Gastrocnemius medialis (tissue), 4 donors: ENCODE measurements around the gene WFDC12.

ENCODE experiments used
- POLR2A ChIP-seq, 2 donors: fragments of 450-650 bp; IDR thresholded peaks; one replicate each; pipeline ENCODE4 v1.6.1; 2017; ENCODE audit warnings: antibody characterized with exemption in 2 of 2, mild to moderate bottlenecking in 2 of 2, moderate library complexity in 2 of 2
- TF ChIP-seq, protein P1 (sequence below), 5 experiments: fragments of 450-650 bp in 3 of 5; fragments of 200-600 bp in 2 of 5; sonication (generic) in 2 of 5; IDR thresholded peaks in 4 of 5; conservative IDR thresholded peaks in 1 of 5; 1 replicate in 4 of 5; 2 replicates in 1 of 5; pipeline ENCODE4 v1.5.1; 2016 to 2019; ENCODE audit warnings: antibody characterized with exemption in 5 of 5, mild to moderate bottlenecking in 3 of 5, moderate library complexity in 3 of 5

DNA sequence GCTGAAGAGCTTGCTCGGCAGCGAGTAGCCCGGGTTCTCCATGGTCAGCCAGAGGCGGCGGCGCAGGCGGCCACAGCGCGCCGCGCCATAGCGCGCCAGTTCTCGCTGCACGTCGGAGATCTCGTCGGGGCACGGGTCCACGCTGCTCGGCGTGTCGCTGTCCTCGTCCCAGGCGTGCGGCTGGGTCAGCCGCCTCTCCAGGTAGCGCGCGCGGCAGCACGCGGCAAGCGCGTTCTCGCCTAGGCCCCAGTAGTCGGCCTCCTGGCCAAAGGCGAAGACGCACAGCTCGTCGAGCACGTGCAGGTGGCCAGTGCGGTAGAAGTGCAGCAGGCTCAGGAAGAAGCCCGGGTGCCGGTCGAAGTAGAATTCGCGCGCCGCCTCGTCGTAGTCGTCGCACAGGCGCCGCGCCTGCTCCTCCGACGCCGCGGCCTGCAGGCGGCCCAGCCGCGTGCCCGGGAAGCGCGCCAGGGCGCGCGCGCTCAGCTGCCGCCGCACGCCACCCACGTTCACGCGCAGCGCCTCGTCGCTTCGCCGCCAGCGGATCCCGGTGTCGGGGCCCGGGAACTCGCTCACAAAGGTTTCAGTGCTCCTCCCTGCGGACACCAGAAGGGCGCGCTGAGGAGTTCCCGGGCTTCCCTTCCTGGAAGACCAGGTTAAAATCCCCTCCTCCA lies 26.0 kb downstream of the WFDC12 start:
- TF ChIP-seq, protein P1, sequence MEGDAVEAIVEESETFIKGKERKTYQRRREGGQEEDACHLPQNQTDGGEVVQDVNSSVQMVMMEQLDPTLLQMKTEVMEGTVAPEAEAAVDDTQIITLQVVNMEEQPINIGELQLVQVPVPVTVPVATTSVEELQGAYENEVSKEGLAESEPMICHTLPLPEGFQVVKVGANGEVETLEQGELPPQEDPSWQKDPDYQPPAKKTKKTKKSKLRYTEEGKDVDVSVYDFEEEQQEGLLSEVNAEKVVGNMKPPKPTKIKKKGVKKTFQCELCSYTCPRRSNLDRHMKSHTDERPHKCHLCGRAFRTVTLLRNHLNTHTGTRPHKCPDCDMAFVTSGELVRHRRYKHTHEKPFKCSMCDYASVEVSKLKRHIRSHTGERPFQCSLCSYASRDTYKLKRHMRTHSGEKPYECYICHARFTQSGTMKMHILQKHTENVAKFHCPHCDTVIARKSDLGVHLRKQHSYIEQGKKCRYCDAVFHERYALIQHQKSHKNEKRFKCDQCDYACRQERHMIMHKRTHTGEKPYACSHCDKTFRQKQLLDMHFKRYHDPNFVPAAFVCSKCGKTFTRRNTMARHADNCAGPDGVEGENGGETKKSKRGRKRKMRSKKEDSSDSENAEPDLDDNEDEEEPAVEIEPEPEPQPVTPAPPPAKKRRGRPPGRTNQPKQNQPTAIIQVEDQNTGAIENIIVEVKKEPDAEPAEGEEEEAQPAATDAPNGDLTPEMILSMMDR (IDR thresholded peaks at IDR 0.05 in 4 of 5, conservative IDR thresholded peaks at IDR 0.05 in 1 of 5) = no peak
- no peak for TF ChIP-seq POLR2A (IDR thresholded peaks at IDR 0.05)
